HCT116 (cell line): ENCODE data around the gene SNUPN.

Experiments used
- CTCF ChIP-seq, 3 experiments: fragments of 200-600 bp in 1 of 3; sonication (generic) in 1 of 3; IDR thresholded peaks in 2 of 3; conservative IDR thresholded peaks in 1 of 3; 2 replicates each; pipeline ENCODE4 v1.5.1; 2012 to 2017; ENCODE audit warnings: low read depth in 2 of 3, low read length in 2 of 3, antibody characterized with exemption in 1 of 3, borderline replicate concordance in 1 of 3, control low read depth in 1 of 3, mild to moderate bottlenecking in 1 of 3, mixed read lengths in 1 of 3, mixed run types in 1 of 3, moderate library complexity in 1 of 3; ENCODE audit not compliant: insufficient read depth in 1 of 3
- EGR1 ChIP-seq: IDR thresholded peaks from 2 replicates; pipeline ENCODE4 v1.6.1; 2012; ENCODE audit warnings: low read depth
- EZH2phosphoT487 ChIP-seq: fragments of 200-600 bp; IDR thresholded peaks from 2 replicates; pipeline ENCODE4 v1.6.1; 2018; ENCODE audit warnings: antibody characterized with exemption, borderline replicate concordance
- MAX ChIP-seq: IDR thresholded peaks from 2 replicates; pipeline ENCODE4 v1.6.1; 2012
- POLR2A ChIP-seq: IDR thresholded peaks from 2 replicates; pipeline ENCODE4 v1.7.0; 2011; ENCODE audit warnings: borderline replicate concordance; ENCODE audit not compliant: insufficient read depth, insufficient read length; ENCODE audit errors: extremely low read depth
- POLR2AphosphoS5 ChIP-seq: IDR thresholded peaks from 2 replicates; pipeline ENCODE4 v1.6.1; 2011; ENCODE audit warnings: mild to moderate bottlenecking, low read depth, low read length, moderate library complexity
- REST ChIP-seq: IDR thresholded peaks from 2 replicates; pipeline ENCODE4 v1.6.1; 2012; ENCODE audit warnings: low read depth

GRCh38 chr15:75590239-75590638 is 35.3 kb downstream of the SNUPN start:
- TF ChIP-seq CTCF (IDR thresholded peaks at IDR 0.05 in 2 of 3, conservative IDR thresholded peaks at IDR 0.05 in 1 of 3; ENCODE audit: borderline replicate concordance in 1 of 3, insufficient read depth in 1 of 3, low read depth in 2 of 3, low read length in 2 of 3): no peak
- TF ChIP-seq POLR2A: no peak
- TF ChIP-seq REST: no peak
- no peak for TF ChIP-seq EZH2phosphoT487
- TF ChIP-seq EGR1: no peak
- TF ChIP-seq POLR2AphosphoS5: no peak
- no peak for TF ChIP-seq MAX
